ENCODE data around the gene EYA2.

EYA2 gene

DNA sequence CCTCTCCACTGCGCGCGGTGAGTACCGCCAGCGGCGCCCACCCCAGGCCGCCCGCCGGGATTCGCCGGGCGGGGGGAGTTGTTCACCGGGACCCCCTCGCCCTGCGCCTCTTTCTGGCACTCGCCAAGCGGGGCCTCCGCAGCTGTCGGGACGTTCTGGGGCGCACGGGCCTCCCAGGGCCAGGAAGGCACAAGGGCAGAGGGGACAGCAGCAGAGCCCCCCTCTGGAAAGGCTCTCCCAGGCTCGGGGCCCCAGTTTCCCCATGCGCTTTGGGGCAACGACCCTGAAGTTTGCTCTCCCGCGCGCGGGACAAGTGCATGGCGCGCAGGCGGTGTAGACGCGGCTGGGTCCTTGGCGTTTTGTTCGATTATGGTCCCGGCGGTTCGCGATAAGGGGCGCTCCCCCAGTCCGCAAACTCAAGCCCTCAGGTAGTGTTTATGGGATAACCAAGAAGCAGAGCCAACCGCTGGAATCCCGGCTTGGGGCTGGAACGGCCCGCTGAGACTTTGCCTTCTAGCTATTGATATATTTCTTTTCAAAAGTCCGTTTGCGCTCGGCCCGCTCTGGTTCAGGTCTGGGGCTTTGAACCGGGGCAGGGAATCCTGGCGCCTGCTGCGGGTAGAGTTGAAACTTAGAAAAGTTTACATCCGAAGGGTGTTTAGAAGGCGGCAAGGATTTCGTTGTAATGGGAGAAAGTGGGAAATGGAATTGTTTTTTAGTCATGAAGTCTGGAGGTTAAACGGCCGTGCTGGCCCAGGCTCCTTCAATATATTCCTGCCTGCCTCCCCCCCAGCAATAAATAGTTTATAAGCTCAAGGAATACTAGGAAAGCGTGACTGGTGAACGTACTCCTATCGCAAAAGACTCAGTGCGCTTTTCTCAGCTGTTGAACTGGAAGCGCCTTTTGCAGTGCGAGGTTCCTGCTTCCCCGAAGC is 595 bp downstream of the EYA2 start:
- DNase-seq (ENCODE audit: insufficient read length, low spot score) (no peak), FAIRE-seq (no peak)
- TF ChIP-seq, protein P1, sequence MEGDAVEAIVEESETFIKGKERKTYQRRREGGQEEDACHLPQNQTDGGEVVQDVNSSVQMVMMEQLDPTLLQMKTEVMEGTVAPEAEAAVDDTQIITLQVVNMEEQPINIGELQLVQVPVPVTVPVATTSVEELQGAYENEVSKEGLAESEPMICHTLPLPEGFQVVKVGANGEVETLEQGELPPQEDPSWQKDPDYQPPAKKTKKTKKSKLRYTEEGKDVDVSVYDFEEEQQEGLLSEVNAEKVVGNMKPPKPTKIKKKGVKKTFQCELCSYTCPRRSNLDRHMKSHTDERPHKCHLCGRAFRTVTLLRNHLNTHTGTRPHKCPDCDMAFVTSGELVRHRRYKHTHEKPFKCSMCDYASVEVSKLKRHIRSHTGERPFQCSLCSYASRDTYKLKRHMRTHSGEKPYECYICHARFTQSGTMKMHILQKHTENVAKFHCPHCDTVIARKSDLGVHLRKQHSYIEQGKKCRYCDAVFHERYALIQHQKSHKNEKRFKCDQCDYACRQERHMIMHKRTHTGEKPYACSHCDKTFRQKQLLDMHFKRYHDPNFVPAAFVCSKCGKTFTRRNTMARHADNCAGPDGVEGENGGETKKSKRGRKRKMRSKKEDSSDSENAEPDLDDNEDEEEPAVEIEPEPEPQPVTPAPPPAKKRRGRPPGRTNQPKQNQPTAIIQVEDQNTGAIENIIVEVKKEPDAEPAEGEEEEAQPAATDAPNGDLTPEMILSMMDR (IDR thresholded peaks at IDR 0.05; ENCODE audit: insufficient read depth, missing control alignments): no peak

- FAIRE-seq: no peak
These were observed 1.2 kb downstream of the EYA2 start for GRCh38 chr20:46895906-46896242.

DNA sequence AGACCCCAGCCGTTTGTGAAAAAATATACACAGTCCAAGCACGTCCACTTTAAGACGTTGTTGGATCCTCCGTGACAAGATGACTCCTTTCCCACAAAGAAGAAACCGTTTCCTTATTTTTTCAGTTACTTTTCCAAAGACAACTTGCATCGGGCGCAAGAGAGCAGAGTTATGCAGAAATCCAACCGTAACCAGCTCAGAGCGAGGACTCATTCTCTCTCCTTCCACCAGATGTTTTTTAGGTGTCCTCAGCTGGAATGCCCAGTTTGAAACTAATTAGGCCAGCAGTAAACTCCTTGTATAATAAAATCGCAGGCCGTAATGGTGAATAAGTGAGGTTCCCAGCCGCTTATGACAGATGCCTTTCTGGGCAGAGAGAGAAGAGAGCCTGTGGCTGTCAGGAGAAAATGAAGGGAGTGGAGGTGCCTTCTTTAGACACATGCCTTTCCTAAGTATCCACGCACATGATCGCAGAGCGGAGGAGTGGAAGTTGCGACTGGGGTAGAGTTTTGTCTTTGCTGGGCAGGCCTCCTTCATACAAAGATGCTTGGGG is 2.8 kb downstream of the EYA2 start:
- FAIRE-seq (no peak), DNase-seq (ENCODE audit: insufficient read length, low spot score) (no peak)
- TF ChIP-seq, protein P1 (IDR thresholded peaks at IDR 0.05; ENCODE audit: insufficient read depth, missing control alignments): no peak

More at GRCh38 chr20:46895906-46896242, 1.2 kb downstream of the EYA2 start:
- DNase-seq (ENCODE audit: insufficient read length, low spot score): no peak
- TF ChIP-seq, protein P1 (IDR thresholded peaks at IDR 0.05; ENCODE audit: insufficient read depth, missing control alignments): no peak

DNA sequence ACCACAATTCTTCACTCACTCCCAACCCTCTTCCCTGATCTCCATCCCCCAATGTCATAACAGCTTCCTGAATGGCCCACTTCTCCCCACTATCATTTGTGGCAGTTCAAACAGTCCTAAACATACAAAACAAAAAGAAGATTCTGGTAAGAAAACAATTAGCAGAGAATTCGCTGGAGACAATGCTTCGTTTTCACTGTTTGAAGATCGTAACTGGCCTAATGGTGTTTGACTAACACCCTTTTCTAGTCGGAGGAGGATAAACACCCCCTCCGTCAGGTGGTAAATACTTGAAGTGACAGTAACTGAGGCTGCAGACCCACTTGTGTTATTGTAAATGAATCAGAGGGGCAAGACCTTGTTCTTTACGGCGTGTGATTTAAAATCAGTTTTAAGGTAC is 3.8 kb downstream of the EYA2 start:
- no peak for DNase-seq (ENCODE audit: insufficient read length, low spot score)
- TF ChIP-seq, protein P1 (IDR thresholded peaks at IDR 0.05; ENCODE audit: insufficient read depth, missing control alignments): no peak
- FAIRE-seq: no peak

- DNase-seq (ENCODE audit: insufficient read length, low spot score) (no peak), FAIRE-seq (no peak)
- TF ChIP-seq, protein P1 (IDR thresholded peaks at IDR 0.05; ENCODE audit: insufficient read depth, missing control alignments): no peak
These were observed 5.0 kb downstream of the EYA2 start for GRCh38 chr20:46899621-46900020.

GRCh38 chr20:46900086-46900485 is 5.4 kb downstream of the EYA2 start:
- TF ChIP-seq, protein P1 (IDR thresholded peaks at IDR 0.05; ENCODE audit: insufficient read depth, missing control alignments): no peak
- DNase-seq (ENCODE audit: insufficient read length, low spot score) (no peak), FAIRE-seq (no peak)

GRCh38 chr20:46900826-46901225 is 6.2 kb downstream of the EYA2 start:
- FAIRE-seq (no peak), DNase-seq (ENCODE audit: insufficient read length, low spot score) (no peak)
- TF ChIP-seq, protein P1 (IDR thresholded peaks at IDR 0.05; ENCODE audit: insufficient read depth, missing control alignments): no peak
